D721Med (cell line): ENCODE results near the gene DOCK1.

Source experiments
- DNase-seq: peaks from one replicate; pipeline ENCODE4 v3.0.0; 2011; ENCODE audit warnings: low spot score; ENCODE audit not compliant: insufficient read length
- FAIRE-seq: peaks from 2 replicates; lab custom pipeline; 2011; peaks lifted over from hg19 to GRCh38; lab: Jason Lieb, UNC
- TF ChIP-seq, protein P1 (sequence below): IDR thresholded peaks from 2 replicates; pipeline ENCODE4 v1.5.1; 2012; ENCODE audit warnings: mild to moderate bottlenecking, control low read depth; ENCODE audit not compliant: insufficient read depth; ENCODE audit errors: missing control alignments

DOCK1 gene

DNA sequence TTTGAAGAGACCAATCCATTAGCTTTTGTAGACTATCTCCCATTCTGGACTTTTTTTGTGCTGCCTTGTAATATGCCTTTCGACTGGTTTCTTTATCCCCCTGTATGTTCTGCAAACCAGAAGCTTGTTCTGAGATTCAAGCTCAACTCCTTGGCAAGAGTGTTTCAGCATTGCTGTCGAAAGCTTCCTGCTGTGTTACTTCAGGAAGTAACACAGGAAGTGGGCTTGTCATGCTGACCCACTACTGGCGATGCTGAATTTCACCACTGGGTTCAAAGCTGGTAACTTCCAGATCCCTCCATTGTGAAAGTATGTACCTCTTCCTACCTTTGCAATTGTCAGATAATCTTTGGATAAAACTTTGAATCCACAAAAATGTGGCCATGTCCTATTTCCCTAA is 349.0 kb downstream of the DOCK1 start:
- TF ChIP-seq, protein P1, sequence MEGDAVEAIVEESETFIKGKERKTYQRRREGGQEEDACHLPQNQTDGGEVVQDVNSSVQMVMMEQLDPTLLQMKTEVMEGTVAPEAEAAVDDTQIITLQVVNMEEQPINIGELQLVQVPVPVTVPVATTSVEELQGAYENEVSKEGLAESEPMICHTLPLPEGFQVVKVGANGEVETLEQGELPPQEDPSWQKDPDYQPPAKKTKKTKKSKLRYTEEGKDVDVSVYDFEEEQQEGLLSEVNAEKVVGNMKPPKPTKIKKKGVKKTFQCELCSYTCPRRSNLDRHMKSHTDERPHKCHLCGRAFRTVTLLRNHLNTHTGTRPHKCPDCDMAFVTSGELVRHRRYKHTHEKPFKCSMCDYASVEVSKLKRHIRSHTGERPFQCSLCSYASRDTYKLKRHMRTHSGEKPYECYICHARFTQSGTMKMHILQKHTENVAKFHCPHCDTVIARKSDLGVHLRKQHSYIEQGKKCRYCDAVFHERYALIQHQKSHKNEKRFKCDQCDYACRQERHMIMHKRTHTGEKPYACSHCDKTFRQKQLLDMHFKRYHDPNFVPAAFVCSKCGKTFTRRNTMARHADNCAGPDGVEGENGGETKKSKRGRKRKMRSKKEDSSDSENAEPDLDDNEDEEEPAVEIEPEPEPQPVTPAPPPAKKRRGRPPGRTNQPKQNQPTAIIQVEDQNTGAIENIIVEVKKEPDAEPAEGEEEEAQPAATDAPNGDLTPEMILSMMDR: no peak
- DNase-seq (no peak), FAIRE-seq (no peak)

DNA sequence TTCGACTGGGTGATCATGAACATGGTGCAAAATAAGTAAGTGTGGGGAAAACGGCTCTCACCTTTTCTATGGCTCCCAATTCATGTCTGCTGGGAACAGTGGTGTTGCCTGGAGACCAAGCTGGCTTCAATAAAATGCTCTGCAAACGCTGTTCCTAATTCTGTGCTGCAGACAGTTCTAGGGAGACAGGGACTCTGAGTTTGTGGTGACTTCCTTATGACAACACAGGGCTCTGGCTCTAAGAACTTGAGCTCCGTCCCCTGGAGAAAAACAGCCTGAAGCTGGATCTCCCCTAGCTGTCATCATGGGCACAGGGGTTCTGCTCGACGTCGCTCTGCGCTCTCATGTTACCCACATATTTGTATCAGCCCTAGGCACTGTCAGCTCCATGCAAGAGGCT is 352.2 kb downstream of the DOCK1 start:
- FAIRE-seq (no peak), DNase-seq (no peak)
- TF ChIP-seq, protein P1: no peak

DNA sequence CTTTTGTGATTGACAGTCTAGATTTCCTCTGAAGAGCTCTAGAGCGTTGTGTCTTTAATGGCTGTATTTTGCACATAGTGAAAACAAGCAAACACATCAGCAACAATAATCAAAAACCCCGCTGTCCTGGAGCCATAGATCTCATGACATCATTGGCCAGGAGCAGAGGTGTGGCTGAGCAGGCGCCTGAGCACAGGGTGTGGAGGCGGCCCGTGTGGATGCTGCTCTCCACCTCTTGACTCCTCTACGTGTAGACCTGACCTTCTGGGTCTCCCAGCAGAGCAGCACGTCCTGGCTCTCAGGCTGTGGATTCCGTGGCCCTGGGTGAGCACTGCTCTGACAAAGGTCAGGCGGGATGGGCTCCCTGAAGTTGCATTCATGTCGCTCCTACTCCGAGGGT is 354.1 kb downstream of the DOCK1 start:
- FAIRE-seq (no peak), DNase-seq (no peak)

DNA sequence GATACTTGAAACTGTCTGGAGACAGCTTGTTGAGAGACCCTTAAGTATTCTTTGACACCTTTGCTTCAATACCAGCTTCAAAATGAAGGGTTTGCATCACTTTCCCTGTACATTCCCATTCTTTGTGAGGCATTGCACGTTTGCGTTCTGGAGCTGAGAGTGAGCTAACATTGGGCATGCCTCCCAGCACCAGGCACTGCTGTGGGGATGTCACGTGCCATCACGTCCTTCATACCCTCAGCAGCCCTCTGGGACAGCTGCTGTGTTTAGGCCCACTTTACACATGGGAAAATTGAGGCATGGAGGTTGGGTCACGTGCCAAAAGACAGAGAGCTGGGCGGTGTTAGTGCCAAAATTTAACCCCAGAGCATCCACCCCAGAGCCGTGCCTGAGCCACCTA is 357.4 kb downstream of the DOCK1 start:
- no peak for DNase-seq
- no peak for FAIRE-seq
- TF ChIP-seq, protein P1: no peak

More for the DNA sequence above, 354.1 kb downstream of the DOCK1 start:
- TF ChIP-seq, protein P1: no peak

- DNase-seq: no peak
- TF ChIP-seq, protein P1: no peak
- FAIRE-seq: no peak
These were observed 360.1 kb downstream of the DOCK1 start for GRCh38 chr10:127265288-127265687.

DNA sequence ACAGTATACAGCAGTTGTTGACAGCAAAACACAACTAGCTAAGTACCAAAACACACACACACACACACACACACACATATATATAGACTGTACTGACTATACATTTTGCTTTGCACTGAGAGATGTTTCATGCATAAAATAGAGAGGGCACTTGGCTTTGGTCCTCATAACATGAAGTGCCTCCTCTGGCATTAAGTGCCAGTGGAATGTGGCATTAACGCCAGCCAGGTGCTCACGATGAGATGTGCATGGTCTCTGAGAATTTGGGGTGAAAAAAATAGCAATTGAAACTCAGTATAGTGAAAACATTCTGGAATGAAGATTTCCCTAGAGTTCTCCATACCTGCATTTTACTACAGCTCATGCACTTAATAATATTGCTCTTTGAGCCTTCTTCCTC is 361.2 kb downstream of the DOCK1 start:
- no peak for FAIRE-seq
- TF ChIP-seq, protein P1: no peak

DNA sequence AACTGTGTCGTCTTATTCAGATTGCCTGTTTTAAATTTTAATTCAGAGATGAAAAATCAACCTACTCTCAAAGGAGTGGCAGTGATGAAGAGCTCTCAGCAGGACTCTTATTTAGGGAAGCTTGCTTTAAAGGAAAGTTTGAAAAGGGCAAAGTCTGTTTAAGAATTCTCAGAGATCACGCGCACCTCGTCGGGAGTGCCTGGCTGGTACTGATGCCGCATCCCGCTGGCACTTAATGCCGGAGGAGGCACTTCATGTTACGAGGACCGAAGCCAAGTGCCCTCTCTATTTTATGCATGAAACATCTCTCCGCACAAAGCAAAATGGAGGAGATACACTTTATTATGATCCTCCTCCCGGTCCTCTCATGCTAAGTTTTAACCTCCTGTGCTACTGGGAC is 362.2 kb downstream of the DOCK1 start:
- DNase-seq (no peak), FAIRE-seq (no peak)
- TF ChIP-seq, protein P1: no peak

More for the DNA sequence above, 361.2 kb downstream of the DOCK1 start:
- DNase-seq: no peak
